ENCODE results near the gene TRABD2A.
"Not testable (repeated sequence)": the region's sequence is repeated elsewhere in the genome, so short reads cannot be mapped to it uniquely, and the experiment has no call there.

DNA sequence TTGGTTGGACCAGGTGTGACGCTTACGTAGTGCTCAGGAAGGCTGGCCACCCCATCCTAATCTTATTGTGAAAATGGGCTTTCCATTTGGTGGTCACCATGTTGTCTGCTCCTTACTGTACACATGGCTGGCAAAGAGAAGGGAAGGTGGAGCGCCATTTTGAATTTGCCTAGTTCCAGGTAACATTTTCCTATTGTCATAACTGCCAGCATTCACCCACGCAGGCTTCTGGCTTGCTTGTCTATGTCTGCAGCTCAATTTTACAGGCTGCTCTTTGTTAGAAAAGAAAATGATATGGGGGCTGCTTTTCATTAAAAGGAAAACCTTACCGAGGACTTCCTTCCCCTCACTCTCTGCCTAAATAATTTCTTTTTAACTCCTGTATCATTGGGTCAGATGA lies 36.9 kb upstream of the TRABD2A start:
- TF ChIP-seq POLR2AphosphoS5, POLR2A, EP300 (IDR thresholded peaks at IDR 0.05): not testable (repeated sequence)
- TF ChIP-seq, protein P1, sequence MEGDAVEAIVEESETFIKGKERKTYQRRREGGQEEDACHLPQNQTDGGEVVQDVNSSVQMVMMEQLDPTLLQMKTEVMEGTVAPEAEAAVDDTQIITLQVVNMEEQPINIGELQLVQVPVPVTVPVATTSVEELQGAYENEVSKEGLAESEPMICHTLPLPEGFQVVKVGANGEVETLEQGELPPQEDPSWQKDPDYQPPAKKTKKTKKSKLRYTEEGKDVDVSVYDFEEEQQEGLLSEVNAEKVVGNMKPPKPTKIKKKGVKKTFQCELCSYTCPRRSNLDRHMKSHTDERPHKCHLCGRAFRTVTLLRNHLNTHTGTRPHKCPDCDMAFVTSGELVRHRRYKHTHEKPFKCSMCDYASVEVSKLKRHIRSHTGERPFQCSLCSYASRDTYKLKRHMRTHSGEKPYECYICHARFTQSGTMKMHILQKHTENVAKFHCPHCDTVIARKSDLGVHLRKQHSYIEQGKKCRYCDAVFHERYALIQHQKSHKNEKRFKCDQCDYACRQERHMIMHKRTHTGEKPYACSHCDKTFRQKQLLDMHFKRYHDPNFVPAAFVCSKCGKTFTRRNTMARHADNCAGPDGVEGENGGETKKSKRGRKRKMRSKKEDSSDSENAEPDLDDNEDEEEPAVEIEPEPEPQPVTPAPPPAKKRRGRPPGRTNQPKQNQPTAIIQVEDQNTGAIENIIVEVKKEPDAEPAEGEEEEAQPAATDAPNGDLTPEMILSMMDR (IDR thresholded peaks at IDR 0.05), result not testable (repeated sequence)

Measured in sigmoid colon (tissue), 4 donors.